Stimulated activated CD8-positive, alpha-beta memory T cell treated with anti-CD3 and anti-CD28 coated beads, Interleukin-4, amount 100 ng/mL, for 24 hours (primary cell): ENCODE measurements around the gene KRTAP20-3.

ENCODE experiments used
- DNase-seq: peaks from one replicate; pipeline ENCODE4 v3.0.0-alpha.2; 2020; ENCODE audit warnings: low read depth

KRTAP20-3 gene

GRCh38 chr21:30642564-30642963, at the start of gene KRTAP20-3:
Gene KRTAP20-3, plus strand, starts transcription at chr21:30642864.
- no peak for DNase-seq

GRCh38 chr21:30598802-30599201, 43.9 kb upstream of the KRTAP20-3 start, which contains the start of gene KRTAP6-2:
Gene KRTAP6-2, minus strand, starts transcription at chr21:30598902. Its CDS starts 28 bp downstream, at chr21:30598874.
- DNase-seq, result no peak

GRCh38 chr21:30600787-30601186, 41.9 kb upstream of the KRTAP20-3 start, which contains the start of gene KRTAP22-1:
Gene KRTAP22-1, plus strand, starts transcription at chr21:30601087.
- no peak for DNase-seq

GRCh38 chr21:30605968-30606367, 36.7 kb upstream of the KRTAP20-3 start:
- no peak for DNase-seq

- no peak for DNase-seq
These were observed 30.5 kb upstream of the KRTAP20-3 start for GRCh38 chr21:30612132-30612531.

- no peak for DNase-seq
These were observed 28.8 kb upstream of the KRTAP20-3 start, which contains the start of gene KRTAP6-1 for GRCh38 chr21:30613836-30614235. Gene KRTAP6-1, minus strand, starts transcription at chr21:30613930. Its CDS starts 26 bp downstream, at chr21:30613904.

GRCh38 chr21:30615199-30615598, 27.5 kb upstream of the KRTAP20-3 start:
- DNase-seq, result no peak

- no peak for DNase-seq
These were observed 26.5 kb upstream of the KRTAP20-3 start, which contains the start of gene KRTAP20-1 for GRCh38 chr21:30616125-30616524. Gene KRTAP20-1, plus strand, starts transcription at chr21:30616425. Its CDS starts 30 bp downstream, at chr21:30616455.

- DNase-seq, result no peak
These were observed 22.6 kb upstream of the KRTAP20-3 start for GRCh38 chr21:30620080-30620479.

- DNase-seq, result no peak
These were observed 22.1 kb upstream of the KRTAP20-3 start, which contains the start of gene KRTAP20-4 for GRCh38 chr21:30620522-30620921. Gene KRTAP20-4, plus strand, starts transcription at chr21:30620627.

GRCh38 chr21:30623362-30623761, 19.3 kb upstream of the KRTAP20-3 start:
- no peak for DNase-seq

GRCh38 chr21:30625449-30626165, 17.1 kb upstream of the KRTAP20-3 start:
- DNase-seq, result no peak

GRCh38 chr21:30628109-30628508, 14.6 kb upstream of the KRTAP20-3 start:
- DNase-seq, result no peak

GRCh38 chr21:30629200-30629599, 13.5 kb upstream of the KRTAP20-3 start:
- DNase-seq, result no peak

- DNase-seq, result no peak
These were observed 7.8 kb upstream of the KRTAP20-3 start, which contains the start of gene KRTAP20-2 for GRCh38 chr21:30634906-30635305. Gene KRTAP20-2, plus strand, starts transcription at chr21:30635206. Its CDS starts 58 bp downstream, at chr21:30635264.

- no peak for DNase-seq
These were observed 4.0 kb upstream of the KRTAP20-3 start for GRCh38 chr21:30638686-30639085.

GRCh38 chr21:30646904-30647414, 4.3 kb downstream of the KRTAP20-3 start:
- DNase-seq, result no peak

GRCh38 chr21:30652891-30653290, 10.2 kb downstream of the KRTAP20-3 start:
- no peak for DNase-seq

GRCh38 chr21:30668776-30669175, 26.1 kb downstream of the KRTAP20-3 start:
- DNase-seq, result no peak

- DNase-seq, result no peak
These were observed 30.5 kb downstream of the KRTAP20-3 start for GRCh38 chr21:30672985-30673650.

GRCh38 chr21:30674312-30674711, 31.6 kb downstream of the KRTAP20-3 start:
- DNase-seq, result no peak

GRCh38 chr21:30676737-30677136, 34.1 kb downstream of the KRTAP20-3 start:
- no peak for DNase-seq

GRCh38 chr21:30680586-30680985, 37.9 kb downstream of the KRTAP20-3 start:
- no peak for DNase-seq
